Mucosa of descending colon (tissue), 3 donors: ENCODE data around the gene TCF12. TPM values are rescaled to one million over a fixed set of nuclear protein-coding genes. Genes with fewer than 3 reads are reported as not detected.
A peak's percentile ranks its signal among the peaks of the same experiment; 100 is the strongest.

ENCODE experiments used
- ATAC-seq: fragments of 200-7000 bp; cut with Tn5 transposase; one replicate; pipeline ENCODE4 v1.9.1; 2020; ENCODE audit warnings: mild to moderate bottlenecking, moderate library complexity
- DNase-seq, 3 donors: peaks; one replicate each; pipeline ENCODE4 v3.0.0-alpha.2; 2020
- H3K36me3 ChIP-seq: fragments of 200-600 bp; one replicate; pipeline ENCODE4 v1.8.0; 2021; ENCODE audit warnings: low read depth, mild to moderate bottlenecking
- H3K4me1 ChIP-seq: fragments of 200-600 bp; one replicate; pipeline ENCODE4 v1.8.0; 2021; ENCODE audit warnings: low read depth, mild to moderate bottlenecking
- H3K4me3 ChIP-seq: fragments of 200-600 bp; one replicate; pipeline ENCODE4 v1.8.0; 2021; ENCODE audit warnings: mild to moderate bottlenecking
- H3K9me3 ChIP-seq: fragments of 200-600 bp; one replicate; pipeline ENCODE4 v1.8.0; 2021; ENCODE audit warnings: mild to moderate bottlenecking
- CTCF ChIP-seq: fragments of 200-600 bp; IDR thresholded peaks from one replicate; pipeline ENCODE4 v1.8.0; 2022; ENCODE audit warnings: antibody characterized with exemption, mild to moderate bottlenecking
- intact Hi-C, 2 donors: fragments of 100-400 bp; cut with DNase I in 1 of 2; cut with micrococcal nuclease in 1 of 2; formaldehyde crosslinking; loops; one replicate each; pipeline versions ENCODE4 v1.11.0 to v1.11.1; 2022; cut with DNase I, micrococcal nuclease
- total RNA-seq, 3 donors: library from RNA; stranded (reverse); fragmentation: NEBNext Ultra II Directional in 2 of 3; extraction: Animal tissue kit (Norgen Biotek cat#: 25700) in 2 of 3; gene quantifications; one replicate each; pipeline versions ENCODE4 v1.2.1 to v1.2.4, GENCODE V29; 2021 to 2023
- donor health status: DM: no; HTN: no; CAD: no; lungs with moderate emphysema.
- donor health status: DM: no; HTN: no; CAD: no.
- donor health status: DM: no; HTN: yes; CAD: no.

Gene TCF12
- total RNA-seq, 3 donors from 2014 or later: 74.1 to 118 (median 106) TPM

- no peaks in the 10 kb centered on the region for H3K9me3 ChIP-seq
- H3K36me3 ChIP-seq: no peaks in the 10 kb centered on the region
- no peaks in the 10 kb centered on the region for H3K4me1 ChIP-seq
- TF ChIP-seq CTCF: no peak
- intact Hi-C loops: no loop called here
- ATAC-seq (no peak), DNase-seq (no peak)
- no peak overlapping the region for H3K4me3 ChIP-seq
Observed at GRCh38 chr15:57283774-57284503, 365.5 kb downstream of the TCF12 start.

GRCh38 chr15:57284535-57284934 lies 366.1 kb downstream of the TCF12 start:
- TF ChIP-seq CTCF: no peak
- intact Hi-C loops: no loop called here
- Histone ChIP-seq H3K4me1 (no peaks in the 10 kb centered on the region), H3K4me3 (no peak overlapping the region), H3K36me3 (no peaks in the 10 kb centered on the region), H3K9me3 (no peaks in the 10 kb centered on the region)
- DNase-seq: no peak
- peak; percentile 50 for ATAC-seq

GRCh38 chr15:57285386-57285785 lies 366.9 kb downstream of the TCF12 start:
- no peaks in the 10 kb centered on the region for H3K36me3 ChIP-seq
- no peak for TF ChIP-seq CTCF
- ATAC-seq: no peak
- no peaks in the 10 kb centered on the region for H3K9me3 ChIP-seq
- no peak overlapping the region for H3K4me3 ChIP-seq
- H3K4me1 ChIP-seq: no peaks in the 10 kb centered on the region
- DNase-seq: no peak
- intact Hi-C loops: no loop called here

- intact Hi-C loops: no loop called here
- H3K36me3 ChIP-seq: no peaks in the 10 kb centered on the region
- DNase-seq (no peak), ATAC-seq (no peak)
- no peaks in the 10 kb centered on the region for H3K4me1 ChIP-seq
- no peak for TF ChIP-seq CTCF
- no peaks in the 10 kb centered on the region for H3K9me3 ChIP-seq
- no peak overlapping the region for H3K4me3 ChIP-seq
Observed at GRCh38 chr15:57286446-57287122, 368.1 kb downstream of the TCF12 start.

GRCh38 chr15:57287123-57287521 lies 368.7 kb downstream of the TCF12 start:
- H3K9me3 ChIP-seq: no peaks in the 10 kb centered on the region
- no peaks in the 10 kb centered on the region for H3K4me1 ChIP-seq
- TF ChIP-seq CTCF: no peak
- no peaks in the 10 kb centered on the region for H3K36me3 ChIP-seq
- DNase-seq (no peak), ATAC-seq (no peak)
- no peak overlapping the region for H3K4me3 ChIP-seq
- intact Hi-C loops: no loop called here
